WTC11 (cell line): ENCODE measurements around the gene NUMBL. TPM values are rescaled to one million over a fixed set of nuclear protein-coding genes. Genes with fewer than 3 reads are reported as not detected.

Experiments used
- ATAC-seq: fragments of 200-7000 bp; cut with Tn5 transposase; 2 replicates; pipeline ENCODE4 v1.10.0; 2021; ENCODE audit warnings: mild to moderate bottlenecking, moderate library complexity
- CTCF ChIA-PET: fragments of 300-600 bp; sonication (Branson Sonifier 250); formaldehyde crosslinking; loops from one replicate; lab custom pipeline; 2021; ENCODE audit warnings: antibody characterized with exemption; lab: Charles Lee
- POLR2A ChIA-PET: fragments of 350-600 bp; sonication (Branson Sonifier 250); formaldehyde crosslinking; loops from one replicate; lab custom pipeline; 2021; ENCODE audit warnings: antibody characterized with exemption; lab: Charles Lee
- DNase-seq: peaks from one replicate; pipeline ENCODE4 v3.0.0; 2021; ENCODE audit warnings: low spot score
- H3K27ac Mint-ChIP-seq: 2 replicates; pipeline ENCODE4 v1.8.0; 2021; ENCODE audit warnings: mixed read lengths
- H3K27me3 Mint-ChIP-seq: 2 replicates; pipeline ENCODE4 v1.8.0; 2021; ENCODE audit warnings: low read depth, mild to moderate bottlenecking, moderate library complexity, mixed read lengths
- H3K36me3 Mint-ChIP-seq: 2 replicates; pipeline ENCODE4 v1.8.0; 2021; ENCODE audit warnings: mixed read lengths
- H3K4me1 Mint-ChIP-seq: 2 replicates; pipeline ENCODE4 v1.8.0; 2022; ENCODE audit warnings: mixed read lengths
- H3K4me3 Mint-ChIP-seq: 2 replicates; pipeline ENCODE4 v1.8.0; 2021; ENCODE audit warnings: mild to moderate bottlenecking, moderate library complexity, mixed read lengths
- H3K9me3 Mint-ChIP-seq: 2 replicates; pipeline ENCODE4 v1.8.0; 2021; ENCODE audit warnings: mixed read lengths
- E2F4 ChIP-seq: sonication (generic); formaldehyde crosslinking; IDR thresholded peaks from 2 replicates; pipeline ENCODE4 v1.8.1; 2022; ENCODE audit warnings: low read depth, mild to moderate bottlenecking, moderate library complexity, missing genetic modification reagents, borderline replicate concordance
- EMX1 ChIP-seq: fragments of 250-450 bp; sonication (Bioruptor Pico); IDR thresholded peaks from 2 replicates; pipeline ENCODE4 v1.8.0; 2021; ENCODE audit warnings: mild to moderate bottlenecking
- ETV6 ChIP-seq: sonication (generic); formaldehyde crosslinking; IDR thresholded peaks from 2 replicates; pipeline ENCODE4 v1.8.1; 2022; ENCODE audit warnings: mild to moderate bottlenecking, missing genetic modification reagents
- FOXK1 ChIP-seq: sonication (generic); formaldehyde crosslinking; IDR thresholded peaks from 2 replicates; pipeline ENCODE4 v1.8.0; 2022; ENCODE audit warnings: mild to moderate bottlenecking, moderate library complexity, missing genetic modification reagents
- GTF2I ChIP-seq: fragments of 250-450 bp; sonication (Bioruptor Pico); conservative IDR thresholded peaks from 2 replicates; pipeline ENCODE4 v1.4.0; 2021; ENCODE audit warnings: mild to moderate bottlenecking
- MXD4 ChIP-seq: fragments of 250-450 bp; sonication (Bioruptor Pico); IDR thresholded peaks from 2 replicates; pipeline ENCODE4 v1.8.0; 2021; ENCODE audit warnings: mild to moderate bottlenecking, moderate library complexity, borderline replicate concordance
- NFYB ChIP-seq: sonication (generic); formaldehyde crosslinking; conservative IDR thresholded peaks from 2 replicates; pipeline ENCODE4 v1.8.0; 2022; ENCODE audit warnings: low read depth, missing genetic modification reagents
- OVOL2 ChIP-seq: fragments of 250-450 bp; sonication (Bioruptor Pico); IDR thresholded peaks from 2 replicates; pipeline ENCODE4 v1.9.0; 2021; ENCODE audit warnings: mild to moderate bottlenecking, borderline replicate concordance
- STAT6 ChIP-seq: sonication (generic); formaldehyde crosslinking; conservative IDR thresholded peaks from 2 replicates; pipeline ENCODE4 v1.8.1; 2023; ENCODE audit warnings: mild to moderate bottlenecking, low read depth, missing genetic modification reagents, moderate library complexity
- TCF7 ChIP-seq: sonication (generic); formaldehyde crosslinking; IDR thresholded peaks from 2 replicates; pipeline ENCODE4 v1.8.0; 2022; ENCODE audit warnings: mild to moderate bottlenecking, low read depth, missing genetic modification reagents, moderate library complexity
- TP53 ChIP-seq: sonication (generic); formaldehyde crosslinking; IDR thresholded peaks from 2 replicates; pipeline ENCODE4 v1.8.1; 2023; ENCODE audit warnings: mild to moderate bottlenecking, missing genetic modification reagents
- ZNF219 ChIP-seq: sonication (generic); formaldehyde crosslinking; IDR thresholded peaks from 2 replicates; pipeline ENCODE4 v1.8.0; 2023; ENCODE audit warnings: missing genetic modification reagents, mild to moderate bottlenecking, borderline replicate concordance
- total RNA-seq: library from RNA; stranded (reverse); gene quantifications from 3 replicates; pipeline ENCODE4 v1.2.3, GENCODE V29; 2021
- TF ChIP-seq, protein P1 (sequence below): sonication (generic); formaldehyde crosslinking; IDR thresholded peaks from 2 replicates; pipeline ENCODE4 v1.8.1; 2023; ENCODE audit warnings: mild to moderate bottlenecking, missing genetic modification reagents, borderline replicate concordance
- TF ChIP-seq, protein P2 (sequence below): sonication (generic); formaldehyde crosslinking; IDR thresholded peaks from 2 replicates; pipeline ENCODE4 v1.8.1; 2023; ENCODE audit warnings: mild to moderate bottlenecking, moderate library complexity, missing genetic modification reagents
- TF ChIP-seq, protein P3 (sequence below): fragments of 250-450 bp; sonication (Bioruptor Pico); conservative IDR thresholded peaks from 2 replicates; pipeline ENCODE4 v1.9.0; 2021; ENCODE audit warnings: mild to moderate bottlenecking
- TF ChIP-seq, protein P4 (sequence below): sonication (generic); formaldehyde crosslinking; IDR thresholded peaks from 2 replicates; pipeline ENCODE4 v1.8.0; 2023; ENCODE audit warnings: missing genetic modification reagents
- TF ChIP-seq, protein P5 (sequence below): fragments of 250-450 bp; sonication (Bioruptor Pico); IDR thresholded peaks from 2 replicates; pipeline ENCODE4 v1.9.0; 2021; ENCODE audit warnings: mild to moderate bottlenecking

NUMBL gene
- total RNA-seq, 1 experiment from 2014 or later, result 30.3 TPM

DNA sequence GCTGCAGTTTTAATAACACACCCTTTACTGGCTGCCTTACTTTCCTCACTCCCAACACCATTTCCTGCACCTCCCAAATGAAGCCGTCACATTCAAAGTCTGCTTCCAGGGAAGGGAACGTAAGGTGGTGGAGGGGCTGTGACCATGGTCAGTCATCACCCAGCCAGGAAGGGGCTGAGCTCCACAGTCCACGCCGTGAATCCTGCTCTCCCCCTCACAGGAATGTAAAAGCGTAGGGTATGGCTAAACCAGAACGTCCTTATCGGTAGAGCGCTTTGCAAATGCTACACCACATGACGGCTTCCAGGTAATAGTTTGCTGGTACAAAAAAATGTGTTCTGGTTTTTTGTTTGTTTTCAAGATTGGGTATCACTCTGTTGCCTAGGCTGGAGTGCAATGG is 7.0 kb downstream of the NUMBL start:
- DNase-seq, result no peak
- no peak overlapping the region for H3K27ac Mint-ChIP-seq
- H3K36me3 Mint-ChIP-seq, result peaks cover 35% of the 10 kb centered on the region
- TF ChIP-seq ZNF219 (CRISPR knock-in tag) (no peak), E2F4 (no peak), MXD4 (CRISPR knock-in tag) (no peak)
- TF ChIP-seq, protein P1, sequence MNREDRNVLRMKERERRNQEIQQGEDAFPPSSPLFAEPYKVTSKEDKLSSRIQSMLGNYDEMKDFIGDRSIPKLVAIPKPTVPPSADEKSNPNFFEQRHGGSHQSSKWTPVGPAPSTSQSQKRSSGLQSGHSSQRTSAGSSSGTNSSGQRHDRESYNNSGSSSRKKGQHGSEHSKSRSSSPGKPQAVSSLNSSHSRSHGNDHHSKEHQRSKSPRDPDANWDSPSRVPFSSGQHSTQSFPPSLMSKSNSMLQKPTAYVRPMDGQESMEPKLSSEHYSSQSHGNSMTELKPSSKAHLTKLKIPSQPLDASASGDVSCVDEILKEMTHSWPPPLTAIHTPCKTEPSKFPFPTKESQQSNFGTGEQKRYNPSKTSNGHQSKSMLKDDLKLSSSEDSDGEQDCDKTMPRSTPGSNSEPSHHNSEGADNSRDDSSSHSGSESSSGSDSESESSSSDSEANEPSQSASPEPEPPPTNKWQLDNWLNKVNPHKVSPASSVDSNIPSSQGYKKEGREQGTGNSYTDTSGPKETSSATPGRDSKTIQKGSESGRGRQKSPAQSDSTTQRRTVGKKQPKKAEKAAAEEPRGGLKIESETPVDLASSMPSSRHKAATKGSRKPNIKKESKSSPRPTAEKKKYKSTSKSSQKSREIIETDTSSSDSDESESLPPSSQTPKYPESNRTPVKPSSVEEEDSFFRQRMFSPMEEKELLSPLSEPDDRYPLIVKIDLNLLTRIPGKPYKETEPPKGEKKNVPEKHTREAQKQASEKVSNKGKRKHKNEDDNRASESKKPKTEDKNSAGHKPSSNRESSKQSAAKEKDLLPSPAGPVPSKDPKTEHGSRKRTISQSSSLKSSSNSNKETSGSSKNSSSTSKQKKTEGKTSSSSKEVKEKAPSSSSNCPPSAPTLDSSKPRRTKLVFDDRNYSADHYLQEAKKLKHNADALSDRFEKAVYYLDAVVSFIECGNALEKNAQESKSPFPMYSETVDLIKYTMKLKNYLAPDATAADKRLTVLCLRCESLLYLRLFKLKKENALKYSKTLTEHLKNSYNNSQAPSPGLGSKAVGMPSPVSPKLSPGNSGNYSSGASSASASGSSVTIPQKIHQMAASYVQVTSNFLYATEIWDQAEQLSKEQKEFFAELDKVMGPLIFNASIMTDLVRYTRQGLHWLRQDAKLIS (CRISPR knock-in tag), result no peak
- TF ChIP-seq, protein P2, sequence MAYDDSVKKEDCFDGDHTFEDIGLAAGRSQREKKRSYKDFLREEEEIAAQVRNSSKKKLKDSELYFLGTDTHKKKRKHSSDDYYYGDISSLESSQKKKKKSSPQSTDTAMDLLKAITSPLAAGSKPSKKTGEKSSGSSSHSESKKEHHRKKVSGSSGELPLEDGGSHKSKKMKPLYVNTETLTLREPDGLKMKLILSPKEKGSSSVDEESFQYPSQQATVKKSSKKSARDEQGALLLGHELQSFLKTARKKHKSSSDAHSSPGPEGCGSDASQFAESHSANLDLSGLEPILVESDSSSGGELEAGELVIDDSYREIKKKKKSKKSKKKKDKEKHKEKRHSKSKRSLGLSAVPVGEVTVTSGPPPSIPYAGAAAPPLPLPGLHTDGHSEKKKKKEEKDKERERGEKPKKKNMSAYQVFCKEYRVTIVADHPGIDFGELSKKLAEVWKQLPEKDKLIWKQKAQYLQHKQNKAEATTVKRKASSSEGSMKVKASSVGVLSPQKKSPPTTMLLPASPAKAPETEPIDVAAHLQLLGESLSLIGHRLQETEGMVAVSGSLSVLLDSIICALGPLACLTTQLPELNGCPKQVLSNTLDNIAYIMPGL (CRISPR knock-in tag), result no peak
- TF ChIP-seq, protein P3, sequence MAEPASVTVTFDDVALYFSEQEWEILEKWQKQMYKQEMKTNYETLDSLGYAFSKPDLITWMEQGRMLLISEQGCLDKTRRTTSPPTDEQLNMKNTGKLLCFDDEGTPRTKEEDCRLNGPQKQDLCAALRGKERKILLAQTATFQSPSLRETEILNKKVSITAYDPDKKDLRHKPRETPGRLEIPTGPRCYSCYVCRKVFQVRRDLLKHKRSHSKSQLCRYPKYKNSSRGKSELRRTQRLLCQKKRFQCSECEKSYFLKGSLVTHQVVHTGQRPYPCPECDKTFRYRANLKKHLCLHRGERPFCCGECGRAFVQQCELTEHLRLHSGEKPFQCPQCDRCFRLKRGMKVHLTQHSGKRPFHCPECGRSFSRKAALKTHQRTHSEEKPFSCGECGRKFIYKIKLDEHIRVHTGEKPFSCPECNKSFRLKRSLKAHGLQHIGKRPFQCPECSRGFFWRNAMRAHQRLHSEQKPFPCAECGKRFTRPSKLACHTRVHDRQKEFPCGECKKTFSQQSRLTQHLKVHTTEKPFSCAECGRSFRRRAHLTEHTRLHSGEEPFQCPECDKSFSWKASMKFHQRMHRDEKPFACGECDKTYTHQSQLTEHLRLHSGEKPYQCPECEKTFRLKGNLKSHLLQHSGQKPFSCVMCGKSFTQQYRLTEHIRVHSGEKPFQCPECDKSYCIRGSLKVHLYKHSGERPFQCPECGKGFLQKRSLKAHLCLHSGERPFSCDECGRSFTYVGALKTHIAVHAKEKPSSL (CRISPR knock-in tag), result no peak
- TF ChIP-seq, all 79 proteins: peak for 0
- CTCF ChIA-PET, result interaction anchor here (1.0 to 1.7 kb wide), 3 partner anchors 20 to 95 kb away, joined by 3 to 7 read pairs (median 3); partner anchors contain the start of gene RAB4B
- POLR2A ChIA-PET, result no interaction called here
- Mint-ChIP-seq H3K9me3 (no peaks in the 10 kb centered on the region), H3K4me3 (no peak overlapping the region), H3K27me3 (no peaks in the 10 kb centered on the region), H3K4me1 (no peaks in the 10 kb centered on the region)
- no peak for ATAC-seq

- Mint-ChIP-seq H3K27ac (no peak overlapping the region; the same call in 1 of the 2 replicates), H3K36me3 (peaks cover 44% of the 10 kb centered on the region)
- CTCF ChIA-PET, result interaction anchor here (1.0 to 1.7 kb wide), 3 partner anchors 19 to 96 kb away, joined by 3 to 7 read pairs (median 3); partner anchors contain the start of gene RAB4B
These were observed 8.0 kb downstream of the NUMBL start for GRCh38 chr19:40682431-40682964.

More at GRCh38 chr19:40682431-40682964, 8.0 kb downstream of the NUMBL start:
- Mint-ChIP-seq H3K4me3 (no peak overlapping the region), H3K27me3 (no peaks in the 10 kb centered on the region), H3K9me3 (no peaks in the 10 kb centered on the region), H3K4me1 (no peaks in the 10 kb centered on the region)
- DNase-seq, result no peak
- POLR2A ChIA-PET, result interaction anchor here (0.6 kb wide), 1 partner anchor 522 kb away, joined by 3 read pairs; no protein-coding TSS in a partner anchor
- no peak for TF ChIP-seq NFYB
- TF ChIP-seq GTF2I, result no peak
- TF ChIP-seq FOXK1 (CRISPR knock-in tag), result no peak
- no peak for TF ChIP-seq TP53 (CRISPR knock-in tag)
- TF ChIP-seq ETV6 (CRISPR knock-in tag), result no peak
- TF ChIP-seq STAT6 (CRISPR knock-in tag), result no peak
- no peak for TF ChIP-seq EMX1 (CRISPR knock-in tag)
- no peak for TF ChIP-seq TCF7 (CRISPR knock-in tag)
- TF ChIP-seq OVOL2 (CRISPR knock-in tag), result no peak
- TF ChIP-seq, protein P4, sequence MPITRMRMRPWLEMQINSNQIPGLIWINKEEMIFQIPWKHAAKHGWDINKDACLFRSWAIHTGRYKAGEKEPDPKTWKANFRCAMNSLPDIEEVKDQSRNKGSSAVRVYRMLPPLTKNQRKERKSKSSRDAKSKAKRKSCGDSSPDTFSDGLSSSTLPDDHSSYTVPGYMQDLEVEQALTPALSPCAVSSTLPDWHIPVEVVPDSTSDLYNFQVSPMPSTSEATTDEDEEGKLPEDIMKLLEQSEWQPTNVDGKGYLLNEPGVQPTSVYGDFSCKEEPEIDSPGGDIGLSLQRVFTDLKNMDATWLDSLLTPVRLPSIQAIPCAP (CRISPR knock-in tag), result no peak
- TF ChIP-seq, protein P5, sequence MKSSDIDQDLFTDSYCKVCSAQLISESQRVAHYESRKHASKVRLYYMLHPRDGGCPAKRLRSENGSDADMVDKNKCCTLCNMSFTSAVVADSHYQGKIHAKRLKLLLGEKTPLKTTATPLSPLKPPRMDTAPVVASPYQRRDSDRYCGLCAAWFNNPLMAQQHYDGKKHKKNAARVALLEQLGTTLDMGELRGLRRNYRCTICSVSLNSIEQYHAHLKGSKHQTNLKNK (CRISPR knock-in tag), result no peak
- ATAC-seq, result no peak
